Breast epithelium (tissue), 4 donors: Measurements from ENCODE around the gene HMCN1. TPM values are rescaled to one million over a fixed set of nuclear protein-coding genes. Genes with fewer than 3 reads are reported as not detected.

ENCODE experiments used
- DNase-seq, 2 donors: peaks; one replicate each; pipeline ENCODE4 v3.0.0-alpha.2; 2019; ENCODE audit warnings: low spot score in 2 of 2
- H3K27ac ChIP-seq, 2 donors: fragments of 200-600 bp; sonication (generic) in 1 of 2; one replicate each; pipeline ENCODE4 v1.5.1; 2016 to 2019; ENCODE audit warnings: mild to moderate bottlenecking in 1 of 2
- H3K27me3 ChIP-seq, 2 donors: fragments of 200-600 bp; sonication (generic) in 1 of 2; one replicate each; pipeline versions ENCODE4 v1.5.1 to v1.6.0; 2017 to 2019; ENCODE audit warnings: control low read depth in 1 of 2, mild to moderate bottlenecking in 1 of 2
- H3K36me3 ChIP-seq: fragments of 200-600 bp; one replicate; pipeline ENCODE4 v1.5.1; 2019
- H3K4me1 ChIP-seq, 2 donors: fragments of 200-600 bp; sonication (generic); one replicate each; pipeline ENCODE4 v1.5.1; 2016 to 2019; ENCODE audit warnings: control low read depth in 1 of 2
- H3K4me3 ChIP-seq, 3 donors: fragments of 200-600 bp; sonication (generic); 1 replicate in 2 of 3; 2 replicates in 1 of 3; pipeline ENCODE4 v1.5.1; 2016 to 2019; ENCODE audit warnings: mild to moderate bottlenecking in 3 of 3, moderate library complexity in 2 of 3
- H3K9me3 ChIP-seq, 2 donors: fragments of 200-600 bp; sonication (generic) in 1 of 2; one replicate each; pipeline ENCODE4 v1.5.1; 2016 to 2019; ENCODE audit warnings: control low read depth in 1 of 2
- POLR2A ChIP-seq: fragments of 450-650 bp; IDR thresholded peaks from one replicate; pipeline ENCODE4 v1.6.1; 2016; ENCODE audit warnings: antibody characterized with exemption, mild to moderate bottlenecking, moderate library complexity
- POLR2AphosphoS5 ChIP-seq, 3 donors: sonication (generic); formaldehyde crosslinking; IDR thresholded peaks; one replicate each; pipeline ENCODE4 v1.6.1; 2017; ENCODE audit warnings: antibody characterized with exemption in 3 of 3
- intact Hi-C: fragments of 100-400 bp; cut with DNase I; formaldehyde crosslinking; loops from one replicate; pipeline ENCODE4 v1.15.1; 2023; ENCODE audit warnings: low total_unique reads
- total RNA-seq, 3 donors: library from RNA; depleted of rRNA; stranded (reverse); fragments of >200 nt; gene quantifications; one replicate each; pipeline ENCODE4 v1.1.0, GENCODE V29; 2016
- TF ChIP-seq, protein P1 (sequence below), 3 donors: fragments of 450-650 bp; IDR thresholded peaks; one replicate each; pipeline ENCODE4 v1.5.1; 2016 to 2017; ENCODE audit warnings: antibody characterized with exemption in 3 of 3, mild to moderate bottlenecking in 3 of 3, moderate library complexity in 3 of 3

HMCN1 gene
- total RNA-seq, 3 donors from 2014 or later, result 7.8 to 18.4 (median 11.9) TPM

DNA sequence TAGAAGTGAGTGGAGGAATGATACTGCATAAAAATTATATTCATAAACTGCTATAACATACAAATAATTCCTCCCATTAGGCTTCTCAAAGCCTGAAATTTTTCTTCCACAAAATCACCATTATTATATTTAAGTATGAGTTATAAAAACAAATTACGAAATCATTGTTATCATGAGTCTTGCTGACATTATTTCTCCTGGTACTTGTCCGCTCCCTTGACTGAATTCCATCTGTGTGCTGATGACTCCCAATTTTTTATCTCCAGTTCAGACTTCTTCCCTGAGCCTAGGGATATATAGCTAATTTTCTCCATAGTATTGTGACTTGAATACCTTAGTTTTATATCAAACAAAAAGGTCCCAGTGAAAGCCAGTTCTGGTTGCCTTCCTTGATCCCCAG lies 268.2 kb downstream of the HMCN1 start:
- DNase-seq, result no peak
- no peak for TF ChIP-seq POLR2AphosphoS5 (IDR thresholded peaks at IDR 0.05)
- TF ChIP-seq, protein P1, sequence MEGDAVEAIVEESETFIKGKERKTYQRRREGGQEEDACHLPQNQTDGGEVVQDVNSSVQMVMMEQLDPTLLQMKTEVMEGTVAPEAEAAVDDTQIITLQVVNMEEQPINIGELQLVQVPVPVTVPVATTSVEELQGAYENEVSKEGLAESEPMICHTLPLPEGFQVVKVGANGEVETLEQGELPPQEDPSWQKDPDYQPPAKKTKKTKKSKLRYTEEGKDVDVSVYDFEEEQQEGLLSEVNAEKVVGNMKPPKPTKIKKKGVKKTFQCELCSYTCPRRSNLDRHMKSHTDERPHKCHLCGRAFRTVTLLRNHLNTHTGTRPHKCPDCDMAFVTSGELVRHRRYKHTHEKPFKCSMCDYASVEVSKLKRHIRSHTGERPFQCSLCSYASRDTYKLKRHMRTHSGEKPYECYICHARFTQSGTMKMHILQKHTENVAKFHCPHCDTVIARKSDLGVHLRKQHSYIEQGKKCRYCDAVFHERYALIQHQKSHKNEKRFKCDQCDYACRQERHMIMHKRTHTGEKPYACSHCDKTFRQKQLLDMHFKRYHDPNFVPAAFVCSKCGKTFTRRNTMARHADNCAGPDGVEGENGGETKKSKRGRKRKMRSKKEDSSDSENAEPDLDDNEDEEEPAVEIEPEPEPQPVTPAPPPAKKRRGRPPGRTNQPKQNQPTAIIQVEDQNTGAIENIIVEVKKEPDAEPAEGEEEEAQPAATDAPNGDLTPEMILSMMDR (IDR thresholded peaks at IDR 0.05), result no peak
- no peak for TF ChIP-seq POLR2A
- no peaks in the 10 kb centered on the region for H3K36me3 ChIP-seq
- H3K27me3 ChIP-seq, result no peaks in the 10 kb centered on the region
- H3K4me3 ChIP-seq, result no peak overlapping the region
- intact Hi-C loops, result no loop called here
- H3K4me1 ChIP-seq, result no peaks in the 10 kb centered on the region
- H3K9me3 ChIP-seq, result no peaks in the 10 kb centered on the region
- no peak overlapping the region for H3K27ac ChIP-seq

DNA sequence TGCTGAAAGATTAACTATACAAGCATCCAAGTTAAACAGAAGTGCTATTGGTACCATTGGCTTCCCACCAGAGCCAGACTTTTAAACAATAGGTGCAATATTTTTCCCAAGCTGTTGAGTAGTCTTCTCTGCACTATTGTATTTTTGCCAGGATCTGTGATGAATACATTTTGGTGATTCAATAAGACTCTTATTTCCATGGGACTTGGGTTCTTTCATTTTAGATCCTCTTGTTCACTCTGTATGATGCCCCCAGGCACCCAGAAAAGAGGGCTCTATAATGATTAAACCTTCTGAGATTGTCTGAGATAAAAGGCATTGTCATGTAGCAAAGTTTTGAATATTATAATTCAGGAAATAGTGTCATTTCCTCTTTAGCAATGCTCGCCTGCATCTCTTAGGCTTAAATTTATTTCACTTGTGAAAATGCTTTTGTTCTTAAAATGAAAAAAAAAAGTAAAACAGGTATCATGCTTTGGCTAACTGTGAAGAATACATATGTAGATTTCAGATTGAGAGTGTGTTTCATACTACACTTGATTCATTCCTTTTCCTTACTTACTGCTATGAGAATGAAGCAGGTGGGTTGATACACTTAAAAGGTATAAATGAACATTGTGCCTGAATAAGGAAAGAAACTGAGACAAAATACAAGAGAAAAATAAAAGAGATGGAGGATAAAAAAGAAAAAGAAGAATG lies 275.0 kb downstream of the HMCN1 start:
- Histone ChIP-seq H3K4me1 (no peaks in the 10 kb centered on the region), H3K9me3 (no peaks in the 10 kb centered on the region), H3K36me3 (no peaks in the 10 kb centered on the region), H3K4me3 (no peak overlapping the region), H3K27ac (no peak overlapping the region), H3K27me3 (no peaks in the 10 kb centered on the region)
- TF ChIP-seq, protein P1 (IDR thresholded peaks at IDR 0.05), result no peak
- TF ChIP-seq POLR2AphosphoS5 (IDR thresholded peaks at IDR 0.05) (no peak), POLR2A (no peak)
- intact Hi-C loops, result no loop called here
- DNase-seq, result no peak

DNA sequence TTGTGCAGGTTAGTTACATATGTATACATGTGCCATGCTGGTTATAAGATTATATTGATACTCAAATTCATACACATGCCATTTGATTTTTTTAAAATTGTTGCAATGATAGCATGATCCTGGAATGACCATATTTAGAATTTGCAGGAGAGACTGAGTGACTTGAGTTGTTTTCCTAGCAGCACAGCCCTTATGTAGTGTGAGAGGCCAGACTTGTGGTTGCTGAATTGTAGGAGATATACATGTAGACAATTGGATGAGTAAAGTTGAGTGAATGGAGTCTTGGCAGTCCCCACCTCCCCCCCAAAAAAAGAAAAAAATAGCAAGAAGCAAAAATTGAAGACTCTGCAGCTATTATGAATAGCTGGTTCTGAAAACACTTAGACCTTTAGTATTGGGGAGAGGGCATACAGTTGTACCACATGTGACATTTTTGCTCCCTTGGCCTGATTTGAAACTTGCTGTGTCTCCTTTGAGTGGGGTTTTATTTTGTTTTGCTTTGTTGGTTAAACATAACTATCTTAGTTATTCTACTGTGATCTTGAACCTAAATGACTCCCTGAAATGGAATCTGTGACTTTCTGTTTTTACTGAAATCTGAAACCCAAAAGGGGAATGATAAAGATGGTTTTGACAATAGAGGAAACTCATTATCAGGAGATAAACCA lies 280.3 kb downstream of the HMCN1 start:
- DNase-seq, result no peak
- Histone ChIP-seq H3K4me1 (no peaks in the 10 kb centered on the region), H3K36me3 (no peaks in the 10 kb centered on the region), H3K4me3 (no peak overlapping the region), H3K27me3 (no peaks in the 10 kb centered on the region), H3K9me3 (no peaks in the 10 kb centered on the region), H3K27ac (no peak overlapping the region)
- no peak for TF ChIP-seq POLR2AphosphoS5 (IDR thresholded peaks at IDR 0.05)
- TF ChIP-seq, protein P1 (IDR thresholded peaks at IDR 0.05), result no peak
- no peak for TF ChIP-seq POLR2A
- intact Hi-C loops, result no loop called here

DNA sequence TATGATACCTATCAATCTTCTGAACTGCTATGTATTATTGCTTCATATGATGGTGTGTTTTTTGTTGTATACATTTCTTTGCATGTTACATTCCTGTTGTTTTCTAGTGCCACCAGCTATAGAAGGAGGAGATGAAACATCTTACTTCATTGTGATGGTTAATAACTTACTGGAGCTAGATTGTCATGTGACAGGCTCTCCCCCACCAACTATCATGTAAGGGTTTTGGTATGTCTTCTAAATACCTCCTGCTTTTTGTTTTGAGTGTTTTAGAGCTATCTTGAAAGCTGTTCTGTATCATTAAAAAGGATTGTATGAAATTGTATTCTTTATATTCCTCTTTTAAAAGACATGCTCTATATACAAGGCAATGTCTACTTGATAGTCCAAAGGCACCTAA lies 282.7 kb downstream of the HMCN1 start:
- Histone ChIP-seq H3K36me3 (no peaks in the 10 kb centered on the region), H3K9me3 (no peaks in the 10 kb centered on the region), H3K4me3 (no peak overlapping the region), H3K4me1 (no peaks in the 10 kb centered on the region), H3K27ac (no peak overlapping the region), H3K27me3 (no peaks in the 10 kb centered on the region)
- intact Hi-C loops, result no loop called here
- no peak for DNase-seq
- TF ChIP-seq, protein P1 (IDR thresholded peaks at IDR 0.05), result no peak
- TF ChIP-seq POLR2AphosphoS5 (IDR thresholded peaks at IDR 0.05), result no peak
- TF ChIP-seq POLR2A, result no peak

DNA sequence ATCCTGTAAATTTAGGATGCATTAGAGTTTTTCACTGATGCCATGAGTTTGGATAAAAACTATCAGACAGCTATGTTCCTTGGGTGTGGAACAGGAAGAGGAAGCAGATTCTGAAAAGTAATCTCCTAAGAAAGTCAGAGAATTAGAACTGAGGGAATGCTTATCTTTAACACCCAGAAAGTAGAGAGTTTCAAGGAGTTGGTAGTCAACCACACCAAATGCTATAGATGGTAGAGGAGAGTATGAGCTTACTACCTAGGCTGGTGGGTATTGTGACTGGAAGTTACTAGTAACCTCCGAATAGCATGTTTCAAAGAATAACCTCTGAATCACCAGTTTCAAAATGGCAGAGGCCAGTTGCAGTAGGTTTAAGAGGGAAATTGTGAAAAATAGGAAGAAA lies 288.0 kb downstream of the HMCN1 start:
- no peaks in the 10 kb centered on the region for H3K36me3 ChIP-seq
- H3K4me1 ChIP-seq, result no peaks in the 10 kb centered on the region
- intact Hi-C loops, result no loop called here

More for the DNA sequence above, 288.0 kb downstream of the HMCN1 start:
- TF ChIP-seq POLR2A, result no peak
- TF ChIP-seq POLR2AphosphoS5 (IDR thresholded peaks at IDR 0.05), result no peak
- TF ChIP-seq, protein P1 (IDR thresholded peaks at IDR 0.05), result no peak
- Histone ChIP-seq H3K27ac (no peak overlapping the region), H3K4me3 (no peak overlapping the region), H3K9me3 (no peaks in the 10 kb centered on the region), H3K27me3 (no peaks in the 10 kb centered on the region)
- DNase-seq, result no peak
